HL-60/S4 (cell line): ENCODE measurements around the gene TTC32.
"Not testable (repeated sequence)": the region's sequence is repeated elsewhere in the genome, so short reads cannot be mapped to it uniquely, and the experiment has no call there.

Experiments used
- in situ Hi-C: fragments of 300-500 bp; cut with MboI; formaldehyde crosslinking; loops from 2 replicates; pipeline ENCODE4 v1.14.3; 2022; ENCODE audit warnings: low sequenced_read_pairs

The TTC32 gene

DNA sequence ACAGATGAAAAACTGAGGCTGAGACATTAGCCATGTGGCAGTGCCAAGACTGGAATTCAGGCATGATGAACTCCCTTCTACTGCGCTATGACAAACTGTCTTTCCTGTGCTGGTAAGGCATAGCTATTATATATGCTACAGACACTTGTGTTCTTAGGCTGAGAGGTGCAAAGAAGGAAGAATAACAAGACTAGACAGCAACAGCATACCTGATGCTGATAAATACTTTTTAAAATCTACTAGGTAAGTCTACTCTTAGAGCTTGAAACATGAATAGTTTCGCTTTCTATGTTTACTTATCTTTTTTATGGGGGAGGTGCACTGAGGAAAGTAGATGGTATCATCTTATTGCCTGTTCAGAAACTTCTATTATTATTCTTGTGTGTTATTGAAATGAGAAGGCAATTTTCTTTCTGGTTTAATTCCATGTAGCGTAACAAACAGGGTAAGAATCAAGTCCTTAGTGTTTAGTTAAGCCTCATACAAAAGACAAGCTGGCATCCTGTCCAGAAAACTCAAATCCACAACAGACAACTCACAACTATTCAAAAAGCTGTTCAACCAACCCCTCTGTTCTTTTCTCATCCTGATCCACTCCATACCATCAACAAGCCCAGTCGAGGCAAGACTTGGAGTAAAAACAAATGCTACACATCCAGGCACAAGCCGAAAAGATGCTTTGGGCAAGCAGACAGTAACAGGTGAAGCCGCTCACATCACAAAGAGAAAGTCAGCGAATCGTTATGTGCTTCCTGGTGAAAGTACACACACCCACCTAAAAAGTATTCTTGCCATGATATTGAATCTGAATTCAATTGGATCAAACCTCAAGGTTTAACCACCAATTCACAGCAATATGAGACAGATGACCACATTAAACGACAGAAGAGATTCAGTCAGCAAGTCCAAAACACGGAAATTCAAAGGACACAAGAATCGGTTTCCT is 1.5 kb downstream of the TTC32 start:
- in situ Hi-C loops: no loop called here

GRCh38 chr2:19898592-19899329 is 3.0 kb downstream of the TTC32 start:
- in situ Hi-C loops: no loop called here

GRCh38 chr2:19897623-19898245 is 4.0 kb downstream of the TTC32 start:
- in situ Hi-C loops: no loop called here

GRCh38 chr2:19895535-19895934 is 6.2 kb downstream of the TTC32 start:
- in situ Hi-C loops: no loop called here

GRCh38 chr2:19894134-19894792 is 7.5 kb downstream of the TTC32 start:
- in situ Hi-C loops: no loop called here

GRCh38 chr2:19893520-19894133 is 8.2 kb downstream of the TTC32 start:
- in situ Hi-C loops: no loop called here

DNA sequence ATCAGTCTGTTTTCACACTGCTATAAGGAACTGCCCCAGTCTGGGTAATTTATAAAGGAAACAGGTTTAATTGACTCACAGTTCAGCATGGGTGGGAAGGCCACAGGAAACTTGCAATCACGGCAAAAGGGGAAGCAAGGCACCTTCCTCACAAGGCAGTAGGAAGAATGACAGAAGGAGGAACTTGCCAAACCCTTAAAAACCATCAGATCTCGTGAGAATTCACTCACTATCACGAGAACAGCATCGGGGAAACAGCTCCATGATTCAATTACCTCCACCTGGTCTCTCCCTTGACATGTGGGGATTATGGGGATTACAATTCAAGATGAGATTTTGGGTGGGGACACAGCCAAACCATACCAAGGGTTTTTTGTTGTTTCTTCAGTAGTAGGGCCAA is 9.8 kb downstream of the TTC32 start:
- in situ Hi-C loops: not testable (repeated sequence)

DNA sequence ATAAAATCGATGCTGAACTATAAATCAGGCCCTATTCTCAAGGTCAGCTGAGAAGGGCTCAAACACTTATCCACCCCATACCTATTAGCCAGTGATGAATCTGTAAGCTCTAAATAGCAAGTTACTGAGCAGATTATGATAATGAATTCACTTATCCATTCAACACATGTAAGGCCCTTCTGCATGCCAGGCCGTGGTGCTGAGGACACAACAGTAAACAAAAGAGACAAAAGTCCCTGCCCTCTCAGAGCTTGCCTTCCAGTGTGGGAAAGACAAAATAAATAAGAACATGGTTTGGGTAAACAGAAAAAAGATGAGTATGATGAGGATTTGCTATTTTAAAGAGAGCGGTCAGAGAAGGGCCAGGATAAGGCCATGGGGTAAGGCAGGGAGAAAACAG is 11.7 kb downstream of the TTC32 start:
- in situ Hi-C loops: no loop called here

DNA sequence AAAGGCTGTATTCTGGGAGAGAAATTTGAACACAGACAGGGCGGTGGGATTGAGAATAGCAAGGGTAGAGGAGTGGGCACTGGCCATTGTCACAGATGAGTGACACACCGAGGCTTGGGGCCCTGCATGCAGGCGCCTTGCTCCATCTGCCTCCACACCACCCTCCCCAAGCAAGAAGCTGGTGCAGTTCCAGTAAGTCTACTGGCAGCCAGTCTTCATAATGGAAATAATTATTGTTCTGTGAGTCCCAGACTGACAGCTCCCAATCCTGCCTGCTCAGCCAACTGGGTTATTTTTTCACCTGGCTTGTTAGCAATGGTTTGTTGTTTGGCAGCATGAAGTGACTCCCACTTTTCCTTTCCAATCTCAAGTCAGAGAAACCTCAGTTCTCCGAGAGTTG is 13.0 kb downstream of the TTC32 start:
- in situ Hi-C loops: no loop called here

DNA sequence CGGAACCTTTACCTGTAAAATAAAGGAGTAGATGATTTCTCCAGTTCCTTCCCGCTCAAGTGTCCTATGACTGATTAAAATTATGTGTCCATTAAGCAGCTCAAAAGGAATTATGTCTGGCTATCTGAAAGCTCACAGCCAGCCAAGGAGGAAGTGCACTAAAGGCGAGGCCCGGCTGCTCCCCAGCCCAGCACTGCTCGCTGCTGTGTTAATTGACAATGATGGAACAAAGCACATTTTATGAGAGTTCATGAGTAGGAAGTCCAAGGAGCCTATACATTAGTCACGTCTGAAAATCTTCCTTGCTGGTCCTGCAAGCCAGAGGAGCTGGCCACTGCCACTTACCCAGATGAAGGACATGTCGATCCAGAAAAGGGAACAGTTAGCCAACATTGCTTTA is 14.3 kb downstream of the TTC32 start:
- in situ Hi-C loops: no loop called here

DNA sequence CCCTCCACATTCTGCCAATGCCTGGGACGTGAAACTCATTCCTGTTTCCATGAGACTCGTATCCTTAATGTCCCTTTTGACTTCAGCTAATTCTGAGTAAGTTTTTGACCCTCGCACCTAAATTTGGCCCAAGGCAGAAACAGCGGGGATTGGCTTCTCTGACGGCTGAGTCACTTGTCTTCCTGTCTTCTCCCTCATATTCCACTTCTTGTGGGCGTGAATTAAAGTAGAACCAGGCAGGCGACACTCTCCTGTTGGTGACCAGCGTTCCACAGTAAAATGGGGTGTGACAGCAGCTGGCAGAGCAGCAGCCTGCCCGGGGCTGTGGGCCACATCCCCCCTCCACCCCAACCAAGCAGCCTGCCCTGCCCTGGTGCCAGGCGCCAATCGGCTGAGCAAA is 15.5 kb downstream of the TTC32 start:
- in situ Hi-C loops: no loop called here

GRCh38 chr2:19885791-19886190 is 16.0 kb downstream of the TTC32 start:
- in situ Hi-C loops: no loop called here

DNA sequence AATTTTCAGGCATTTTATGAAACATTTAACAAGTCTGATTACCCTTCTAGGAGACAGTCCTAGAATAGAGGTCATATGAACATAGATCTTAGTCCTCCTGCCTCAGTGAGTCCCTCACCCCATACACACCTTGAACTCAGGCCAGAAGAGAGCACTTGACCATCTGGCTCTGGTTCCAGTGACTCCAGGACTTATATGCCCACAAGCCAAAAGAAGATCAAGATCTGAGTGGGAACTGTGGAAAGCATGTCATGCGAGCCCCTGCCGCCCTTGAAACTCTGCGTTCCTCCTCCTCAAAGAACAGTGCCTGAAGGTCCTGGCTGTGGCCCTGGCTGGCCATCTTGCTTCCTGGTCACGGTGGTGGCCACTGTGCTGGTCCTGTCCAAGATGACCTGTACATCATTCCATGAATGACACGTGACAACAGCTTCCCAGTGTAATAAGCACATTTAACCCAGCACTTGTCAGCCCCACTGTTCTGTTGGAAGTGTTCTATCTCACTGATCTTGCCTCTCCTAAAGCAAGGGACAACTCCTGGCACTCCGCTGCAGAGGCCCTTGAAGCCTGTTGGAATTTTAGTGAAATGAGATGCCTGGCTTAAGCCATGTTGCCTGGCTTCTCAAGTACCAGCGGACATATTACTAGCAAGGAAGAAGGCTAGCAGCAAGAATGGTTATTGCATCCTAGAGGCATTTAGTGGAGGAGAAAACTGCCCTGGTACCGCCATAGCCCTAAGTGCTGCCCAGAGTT is 17.6 kb downstream of the TTC32 start:
- in situ Hi-C loops: no loop called here

- in situ Hi-C loops: no loop called here
These were observed 18.3 kb downstream of the TTC32 start for GRCh38 chr2:19883486-19883885.

GRCh38 chr2:19882286-19882685 is 19.5 kb downstream of the TTC32 start:
- in situ Hi-C loops: no loop called here

DNA sequence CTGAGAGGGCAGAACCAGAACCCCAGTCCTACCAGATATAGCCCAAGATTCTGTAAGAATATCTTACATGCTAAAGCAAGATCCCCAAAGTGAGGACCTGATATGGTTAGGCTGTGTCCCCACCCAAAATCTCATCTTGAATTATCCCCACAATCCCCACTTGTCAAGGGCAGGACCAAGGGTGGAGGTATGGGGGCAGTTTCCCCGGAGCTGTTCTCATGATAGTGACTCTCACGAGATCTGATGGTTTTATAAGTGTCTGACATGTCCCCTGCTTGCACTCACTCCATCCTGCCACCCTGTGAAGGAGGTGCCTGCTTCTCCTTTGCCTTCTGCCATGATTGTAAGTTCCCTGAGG is 19.9 kb downstream of the TTC32 start:
- in situ Hi-C loops: no loop called here

DNA sequence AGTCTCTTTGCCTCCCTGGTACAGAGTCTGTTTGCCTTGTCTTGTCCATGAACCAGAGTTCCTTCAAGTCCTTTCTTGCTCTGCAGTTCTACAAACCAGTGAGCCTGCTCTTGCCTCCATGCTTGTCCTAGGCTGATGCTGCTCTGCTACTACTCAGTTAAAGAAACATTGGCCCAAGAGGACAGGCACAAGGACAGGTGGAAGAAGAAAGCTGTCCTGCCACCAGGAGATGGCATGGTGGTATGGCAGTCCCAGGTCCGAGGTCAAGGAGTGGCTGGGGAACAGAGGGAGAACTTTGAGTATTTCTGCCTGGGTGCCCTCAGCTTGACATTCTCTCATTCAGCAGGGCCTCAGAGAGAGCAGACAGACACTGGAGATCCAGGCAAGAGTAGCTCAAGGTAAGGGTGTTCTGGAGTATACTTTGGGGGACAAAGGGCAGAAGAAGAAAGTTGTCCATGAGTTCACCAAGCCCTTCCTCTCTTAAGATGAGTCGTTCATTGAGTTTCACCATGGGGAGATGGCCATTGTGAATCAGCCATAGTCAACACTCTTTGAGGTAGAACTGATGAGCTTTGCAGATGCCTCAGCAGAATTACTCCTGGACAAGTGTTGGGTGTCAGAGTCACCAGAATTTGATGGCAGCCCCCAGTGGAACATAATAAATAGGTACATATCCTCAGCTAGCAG is 20.4 kb downstream of the TTC32 start:
- in situ Hi-C loops: no loop called here

GRCh38 chr2:19880191-19880590 is 21.6 kb downstream of the TTC32 start:
- in situ Hi-C loops: not testable (repeated sequence)

DNA sequence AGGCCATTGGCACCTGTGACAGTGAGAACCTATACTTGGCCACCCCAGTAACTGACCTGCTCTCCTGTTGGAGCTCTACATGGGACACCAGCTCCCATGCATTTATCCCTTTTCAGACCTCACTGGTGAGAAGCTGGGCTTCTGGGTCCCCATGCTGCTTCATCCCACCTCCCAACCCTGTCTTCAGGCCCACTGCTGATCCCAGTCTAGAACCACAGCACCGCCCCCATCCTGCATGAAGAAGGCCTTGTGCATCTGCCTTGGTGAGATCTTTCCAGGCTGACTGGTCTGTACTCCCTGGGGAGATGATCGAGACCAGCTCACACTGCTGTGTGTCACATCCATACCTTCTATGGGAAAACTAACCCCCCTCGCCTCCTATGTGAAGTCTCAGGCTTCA is 22.7 kb downstream of the TTC32 start:
- in situ Hi-C loops: no loop called here
